OCI-LY1 (cell line): Measurements from ENCODE around the gene VARS1.

Source experiments
- H2AFZ ChIP-seq: fragments of 200-600 bp; sonication (generic), shearing (Covaris generic); 2 replicates; pipeline ENCODE4 v1.6.0; 2014; ENCODE audit warnings: antibody characterized with exemption, mild to moderate bottlenecking, low read length
- H3F3A ChIP-seq: fragments of 200-600 bp; sonication (generic), shearing (Covaris generic); 2 replicates; pipeline ENCODE4 v1.6.0; 2014; ENCODE audit warnings: mild to moderate bottlenecking, antibody characterized with exemption, low read length, moderate library complexity; ENCODE audit not compliant: insufficient read depth
- H3K27ac ChIP-seq: fragments of 200-600 bp; sonication (generic); 2 replicates; pipeline ENCODE4 v1.5.1; 2014; ENCODE audit warnings: low read length, mixed run types, mild to moderate bottlenecking, low read depth; ENCODE audit not compliant: poor library complexity, severe bottlenecking
- H3K27me3 ChIP-seq: fragments of 200-600 bp; sonication (generic); 2 replicates; pipeline ENCODE4 v1.6.0; 2014; ENCODE audit warnings: antibody characterized with exemption, mild to moderate bottlenecking, low read length, moderate library complexity; ENCODE audit not compliant: insufficient read depth
- H3K36me3 ChIP-seq: fragments of 200-600 bp; sonication (generic); 2 replicates; pipeline ENCODE4 v1.6.1; 2014; ENCODE audit warnings: mild to moderate bottlenecking, antibody characterized with exemption, low read length, moderate library complexity, mixed read lengths; ENCODE audit not compliant: insufficient read depth
- H3K4me1 ChIP-seq: fragments of 200-600 bp; sonication (generic); 2 replicates; pipeline ENCODE4 v1.5.1; 2014; ENCODE audit warnings: mild to moderate bottlenecking, low read length, moderate library complexity; ENCODE audit not compliant: insufficient read depth, severe bottlenecking
- H3K4me2 ChIP-seq: fragments of 200-600 bp; sonication (generic), shearing (Covaris generic); 2 replicates; pipeline ENCODE4 v1.6.1; 2014; ENCODE audit warnings: low read length
- H3K4me3 ChIP-seq: fragments of 200-600 bp; sonication (generic); 2 replicates; pipeline ENCODE4 v1.5.1; 2014; ENCODE audit warnings: low read length, low read depth, mild to moderate bottlenecking, mixed read lengths; ENCODE audit not compliant: poor library complexity, severe bottlenecking
- H3K79me2 ChIP-seq: fragments of 200-600 bp; shearing (Covaris generic); 2 replicates; pipeline ENCODE4 v1.6.1; 2016; ENCODE audit warnings: mixed run types, low read length, mixed read lengths; ENCODE audit not compliant: insufficient read depth
- H3K9ac ChIP-seq: fragments of 200-600 bp; sonication (generic), shearing (Covaris generic); 2 replicates; pipeline ENCODE4 v1.6.1; 2014; ENCODE audit warnings: mild to moderate bottlenecking, low read length, mixed read lengths
- H3K9me2 ChIP-seq: fragments of 200-600 bp; sonication (generic), shearing (Covaris generic); 2 replicates; pipeline ENCODE4 v1.6.1; 2014; ENCODE audit warnings: low read depth, mild to moderate bottlenecking, low read length, mixed read lengths
- H3K9me3 ChIP-seq: fragments of 200-600 bp; shearing (Covaris generic); 2 replicates; pipeline ENCODE4 v1.6.1; 2014; ENCODE audit warnings: low read length, mixed read lengths
- H4K20me1 ChIP-seq: fragments of 200-600 bp; sonication (generic), shearing (Covaris generic); 2 replicates; pipeline ENCODE4 v1.6.0; 2016; ENCODE audit warnings: mild to moderate bottlenecking, low read length; ENCODE audit not compliant: insufficient read depth
- EZH2 ChIP-seq: fragments of 200-600 bp; sonication (generic), shearing (Covaris generic); IDR thresholded peaks from 2 replicates; pipeline ENCODE4 v1.8.0; 2017; ENCODE audit warnings: borderline replicate concordance, mixed run types, mild to moderate bottlenecking, antibody characterized with exemption, low read length, moderate library complexity, mixed read lengths
- TF ChIP-seq, protein P1 (sequence below): fragments of 200-600 bp; sonication (generic), shearing (Covaris generic); IDR thresholded peaks from 2 replicates; pipeline ENCODE4 v1.5.1; 2017; ENCODE audit warnings: mild to moderate bottlenecking, antibody characterized with exemption, low read length, moderate library complexity, mixed read lengths

VARS1 gene

DNA sequence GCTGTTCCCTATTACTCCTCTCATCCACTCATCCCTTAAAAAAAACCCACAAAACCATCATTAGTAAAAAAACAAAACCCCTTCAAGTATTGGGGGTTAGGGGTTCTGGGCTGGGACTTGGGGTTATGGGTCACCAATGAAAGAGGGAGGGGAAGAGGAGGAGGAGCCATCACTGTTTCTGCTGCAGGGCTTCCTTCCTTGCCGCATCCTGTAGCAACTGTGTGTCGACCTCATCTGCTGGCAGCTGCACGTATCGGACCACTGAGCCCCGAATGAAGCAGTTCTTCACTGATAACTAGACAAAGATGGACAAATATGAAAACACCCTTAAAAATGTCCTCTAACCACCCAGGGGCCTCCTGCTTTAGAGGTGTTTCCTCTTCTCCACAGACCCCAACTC, 2.0 kb upstream of the VARS1 start:
- H3K27ac ChIP-seq, result peak overlapping the region; percentile 70
- H3K4me2 ChIP-seq, result no peak overlapping the region
- peaks cover 27% of the 10 kb centered on the region for H3K36me3 ChIP-seq
- H3K79me2 ChIP-seq, result peaks cover 14% of the 10 kb centered on the region; the same call in 1 of the 2 replicates
- peaks cover 29% of the 10 kb centered on the region for H3K4me1 ChIP-seq
- H3K27me3 ChIP-seq, result no peaks in the 10 kb centered on the region
- H2AFZ ChIP-seq, result no peak overlapping the region
- TF ChIP-seq, protein P1, sequence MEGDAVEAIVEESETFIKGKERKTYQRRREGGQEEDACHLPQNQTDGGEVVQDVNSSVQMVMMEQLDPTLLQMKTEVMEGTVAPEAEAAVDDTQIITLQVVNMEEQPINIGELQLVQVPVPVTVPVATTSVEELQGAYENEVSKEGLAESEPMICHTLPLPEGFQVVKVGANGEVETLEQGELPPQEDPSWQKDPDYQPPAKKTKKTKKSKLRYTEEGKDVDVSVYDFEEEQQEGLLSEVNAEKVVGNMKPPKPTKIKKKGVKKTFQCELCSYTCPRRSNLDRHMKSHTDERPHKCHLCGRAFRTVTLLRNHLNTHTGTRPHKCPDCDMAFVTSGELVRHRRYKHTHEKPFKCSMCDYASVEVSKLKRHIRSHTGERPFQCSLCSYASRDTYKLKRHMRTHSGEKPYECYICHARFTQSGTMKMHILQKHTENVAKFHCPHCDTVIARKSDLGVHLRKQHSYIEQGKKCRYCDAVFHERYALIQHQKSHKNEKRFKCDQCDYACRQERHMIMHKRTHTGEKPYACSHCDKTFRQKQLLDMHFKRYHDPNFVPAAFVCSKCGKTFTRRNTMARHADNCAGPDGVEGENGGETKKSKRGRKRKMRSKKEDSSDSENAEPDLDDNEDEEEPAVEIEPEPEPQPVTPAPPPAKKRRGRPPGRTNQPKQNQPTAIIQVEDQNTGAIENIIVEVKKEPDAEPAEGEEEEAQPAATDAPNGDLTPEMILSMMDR, result no peak
- TF ChIP-seq EZH2, result no peak
- H3K9me3 ChIP-seq, result no peaks in the 10 kb centered on the region
- H3F3A ChIP-seq, result 0 out of 2 replicates have a peak, but pooled peaks cover 6% of the 10 kb centered on the region
- H3K9ac ChIP-seq, result no peak overlapping the region
- H3K9me2 ChIP-seq, result no peaks in the 10 kb centered on the region
- H4K20me1 ChIP-seq, result no peaks in the 10 kb centered on the region
- no peak overlapping the region for H3K4me3 ChIP-seq

DNA sequence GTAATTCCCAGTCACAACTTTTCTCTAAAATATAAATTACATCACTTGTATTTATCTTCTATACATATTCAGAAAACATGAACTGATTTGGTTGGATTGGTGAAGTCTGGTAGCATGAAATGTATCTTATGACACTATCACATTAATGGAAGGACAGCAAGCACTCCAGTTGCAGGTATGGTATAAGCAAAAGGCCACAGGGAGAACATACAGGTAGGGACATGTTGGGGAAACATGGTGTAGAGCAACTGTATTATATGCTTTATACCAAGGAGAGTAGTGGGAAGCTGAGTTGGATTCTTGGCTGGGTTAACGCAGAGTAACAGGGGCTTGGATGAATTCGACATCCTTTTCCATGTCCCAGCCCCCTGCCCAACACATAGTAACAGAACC, 1.4 kb upstream of the VARS1 start:
- peak overlapping the region; percentile 70 for H3K27ac ChIP-seq
- no peaks in the 10 kb centered on the region for H3K9me2 ChIP-seq
- H3K9ac ChIP-seq, result no peak overlapping the region
- H3K4me2 ChIP-seq, result no peak overlapping the region
- peaks cover 30% of the 10 kb centered on the region for H3K36me3 ChIP-seq
- no peaks in the 10 kb centered on the region for H4K20me1 ChIP-seq
- no peak overlapping the region for H3K4me3 ChIP-seq
- H3F3A ChIP-seq, result 0 out of 2 replicates have a peak, but pooled peaks cover 6% of the 10 kb centered on the region
- no peak overlapping the region for H2AFZ ChIP-seq
- no peaks in the 10 kb centered on the region for H3K9me3 ChIP-seq
- H3K79me2 ChIP-seq, result peaks cover 14% of the 10 kb centered on the region; the same call in 1 of the 2 replicates
- no peaks in the 10 kb centered on the region for H3K27me3 ChIP-seq
- peaks cover 29% of the 10 kb centered on the region for H3K4me1 ChIP-seq
- TF ChIP-seq, protein P1, result no peak
- TF ChIP-seq EZH2, result no peak

DNA sequence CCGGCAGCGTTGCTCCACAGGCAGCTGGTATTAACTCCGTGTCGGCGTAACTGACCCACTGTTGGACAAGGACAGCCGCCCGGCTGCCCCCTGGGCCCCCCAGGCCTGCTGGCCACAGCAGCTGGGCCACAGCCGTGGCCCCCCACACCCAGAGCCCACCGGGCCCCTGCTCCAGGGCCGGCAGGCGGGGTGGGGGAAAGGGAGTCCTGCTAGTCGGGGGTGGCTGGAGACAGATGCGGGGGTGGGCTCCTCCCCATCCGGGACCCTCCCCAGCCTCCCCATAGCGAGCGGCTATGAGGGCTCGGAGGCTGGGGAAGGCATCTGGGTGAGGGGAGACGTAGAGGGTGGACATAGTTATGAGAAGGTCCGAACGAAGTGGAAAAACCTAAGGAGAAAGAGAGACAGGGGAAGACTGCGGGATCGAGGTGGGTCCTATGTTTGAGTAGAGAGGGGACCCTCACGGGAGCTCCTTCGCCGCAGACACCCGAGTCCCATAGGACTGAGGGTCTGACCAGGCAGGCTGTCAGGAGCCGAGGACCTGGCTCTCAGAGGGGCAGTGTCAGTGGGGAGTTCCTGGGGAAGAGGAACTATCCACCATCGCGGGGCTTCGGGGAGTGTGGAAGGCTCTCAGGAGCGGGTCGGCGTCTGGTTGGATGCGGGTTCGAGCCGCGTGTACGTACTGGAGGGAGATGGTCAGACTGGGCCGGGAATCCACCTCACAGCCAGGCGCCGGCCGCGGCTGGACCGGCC, 511 bp downstream of the VARS1 start:
- Histone ChIP-seq H3K4me2 (peak overlapping the region; percentile 81), H3K36me3 (peaks cover 37% of the 10 kb centered on the region), H2AFZ (no peak overlapping the region), H3K9ac (peak overlapping the region; percentile 92), H3K9me2 (no peaks in the 10 kb centered on the region), H3K27ac (peak overlapping the region; percentile 11), H4K20me1 (no peaks in the 10 kb centered on the region), H3F3A (0 out of 2 replicates have a peak, but pooled peaks cover 6% of the 10 kb centered on the region), H3K79me2 (peaks cover 14% of the 10 kb centered on the region; the same call in 1 of the 2 replicates), H3K4me1 (peaks cover 29% of the 10 kb centered on the region), H3K27me3 (no peaks in the 10 kb centered on the region), H3K4me3 (peak overlapping the region; percentile 82), H3K9me3 (no peaks in the 10 kb centered on the region)
- TF ChIP-seq, protein P1, result no peak
- no peak for TF ChIP-seq EZH2
